HuH-7.5 (cell line): ENCODE data around the gene DNAJC11.

Experiments
- DNase-seq: peaks from one replicate; pipeline ENCODE4 v3.0.0; 2011; ENCODE audit warnings: low spot score

The DNAJC11 gene

GRCh38 chr1:6585841-6586240, 115.8 kb downstream of the DNAJC11 start:
- DNase-seq: no peak

DNA sequence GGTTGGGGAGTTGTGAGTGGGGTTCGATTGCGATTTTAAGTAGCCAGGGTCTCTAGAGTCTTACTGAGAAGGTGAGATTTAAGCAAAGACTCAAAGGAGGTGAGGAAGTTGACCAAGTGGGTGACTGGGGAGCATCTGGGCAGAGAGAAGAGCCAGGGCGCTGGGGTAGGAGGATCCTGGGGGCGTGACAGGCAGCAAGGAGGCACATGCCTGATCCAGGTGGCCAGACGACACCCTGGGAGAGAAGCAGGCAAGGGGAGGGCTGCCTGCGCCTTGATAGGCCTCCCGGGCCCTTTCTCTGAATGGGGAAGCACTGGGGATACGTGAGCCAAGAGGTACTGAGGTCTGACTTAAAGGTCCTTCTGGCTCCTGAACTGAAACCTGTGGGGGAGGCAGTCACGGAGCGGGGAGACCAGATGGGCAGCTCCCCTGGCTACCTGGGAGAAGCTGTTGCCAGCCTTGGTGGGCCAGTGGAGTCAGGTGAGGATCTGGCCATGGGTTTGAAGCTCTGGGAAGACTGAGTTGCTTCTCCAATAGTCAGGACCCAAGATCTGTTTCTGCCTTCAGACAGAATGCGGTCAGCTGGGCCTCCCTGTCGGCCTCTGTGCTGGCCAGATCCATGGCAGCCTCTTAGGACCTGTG, 116.4 kb downstream of the DNAJC11 start:
- no peak for DNase-seq
